ENCODE measurements around the gene DRC3.

The DRC3 gene

DNA sequence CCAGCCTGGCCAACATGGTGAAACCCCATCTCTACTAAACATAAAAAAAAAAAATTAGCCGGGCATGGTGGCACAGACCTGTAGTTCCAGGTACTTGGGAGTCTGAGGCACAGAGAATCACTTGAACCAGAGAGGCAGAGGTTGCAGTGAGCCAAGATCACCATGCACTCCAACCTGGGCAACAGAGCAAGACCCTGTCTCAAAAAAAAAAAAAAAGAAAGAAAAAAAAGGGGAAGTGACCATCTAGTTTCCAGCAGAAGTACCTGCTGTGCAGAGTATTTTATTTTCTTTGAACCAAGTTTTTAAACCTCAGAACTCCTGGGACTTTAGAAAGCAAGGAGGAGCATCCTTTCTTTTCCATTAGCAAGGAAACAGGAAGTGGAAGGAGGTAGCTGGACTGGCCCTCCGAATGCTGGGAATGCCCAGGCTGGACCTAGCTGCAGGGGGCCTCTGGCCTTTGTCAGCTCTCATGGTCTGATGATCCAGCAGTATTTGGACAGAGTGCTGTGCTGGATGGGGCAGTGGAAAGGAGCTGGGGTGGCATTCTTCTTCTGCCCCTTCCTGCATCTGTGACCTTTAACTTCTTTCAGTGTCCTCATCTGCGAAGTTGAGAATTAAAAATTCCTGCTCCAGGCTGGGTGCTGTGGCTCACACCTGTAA lies 73.2 kb downstream of the DRC3 start:
- DNase-seq (ENCODE audit: low read depth) = no peak

DNA sequence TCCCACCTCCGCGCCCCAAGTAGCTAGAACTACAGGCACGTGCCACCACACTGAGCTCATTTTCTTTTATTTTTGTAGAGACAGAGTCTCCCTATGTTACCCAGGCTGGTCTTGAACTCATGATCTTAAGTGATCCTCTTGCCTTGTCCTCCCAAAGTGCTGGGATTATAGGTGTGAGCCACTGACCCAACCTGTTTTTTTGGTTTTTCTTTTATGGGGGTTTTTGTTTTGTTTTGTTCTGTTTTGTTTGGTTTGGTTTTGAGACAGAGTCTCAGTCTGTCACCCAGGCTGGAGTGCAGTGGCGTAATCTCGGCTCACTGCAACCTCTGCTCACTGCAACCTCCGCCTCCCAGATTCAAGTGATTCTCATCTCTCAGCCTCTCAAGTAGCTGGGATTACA lies 82.9 kb downstream of the DRC3 start:
- no peak for DNase-seq (ENCODE audit: low read depth)

DNA sequence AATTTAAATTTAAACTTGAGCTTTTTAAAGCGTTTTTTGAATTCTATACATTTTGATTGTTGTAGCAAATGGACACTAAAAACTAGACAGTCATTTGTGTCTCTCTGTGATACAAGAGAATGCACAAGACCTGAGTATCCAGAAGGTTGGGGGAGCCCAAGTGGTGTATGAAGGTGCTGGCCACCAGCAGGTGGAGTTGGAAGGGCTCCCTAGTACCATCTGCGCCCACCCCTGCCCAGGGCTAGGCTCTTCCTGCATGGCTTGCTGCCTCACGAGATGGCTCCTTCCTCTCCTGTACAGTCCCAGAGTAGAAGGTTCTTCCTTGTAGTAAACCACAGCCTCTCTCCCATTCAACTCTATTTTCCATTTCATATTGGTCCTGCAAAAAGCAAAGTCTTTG lies 83.6 kb downstream of the DRC3 start:
- no peak for DNase-seq (ENCODE audit: low read depth)

DNA sequence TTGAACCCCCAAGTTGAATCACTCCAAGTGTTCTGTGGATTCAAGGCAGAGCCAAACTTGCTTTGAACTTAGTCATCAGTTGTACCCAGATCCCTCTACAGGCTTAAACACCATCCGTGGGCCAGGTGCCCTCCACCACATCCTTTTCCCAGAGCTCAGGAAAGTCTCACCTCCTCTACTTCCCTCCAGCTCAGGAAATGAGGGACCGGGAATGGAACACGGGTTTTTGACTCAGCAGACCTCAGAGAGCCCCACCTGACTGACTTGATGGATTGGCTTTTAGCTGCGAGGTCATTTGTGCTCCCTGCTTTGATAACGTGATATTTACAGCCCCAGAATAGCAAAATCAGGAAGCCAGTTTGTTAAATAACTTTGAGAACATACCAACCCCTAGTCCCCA lies 86.6 kb downstream of the DRC3 start:
- DNase-seq (ENCODE audit: low read depth) = no peak

DNA sequence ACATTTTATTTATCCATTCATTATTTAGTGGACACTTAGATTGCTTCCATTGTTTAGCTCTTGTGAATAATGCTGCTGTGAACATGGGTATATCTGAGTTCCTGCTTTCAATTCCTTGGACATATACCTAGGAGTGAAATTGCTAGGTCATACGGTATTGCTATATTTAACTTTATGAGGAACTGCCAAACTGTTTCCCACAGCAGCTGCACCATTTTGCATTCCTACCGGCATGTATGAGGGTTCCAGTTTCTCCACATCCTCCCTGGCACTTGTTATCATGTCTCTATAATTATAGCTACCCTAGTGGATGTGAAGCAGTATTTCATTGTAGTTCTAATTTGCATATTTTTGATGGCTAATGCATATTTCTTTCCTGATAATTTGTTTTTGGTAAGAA lies 91.4 kb downstream of the DRC3 start:
- DNase-seq (ENCODE audit: low read depth) = no peak

DNA sequence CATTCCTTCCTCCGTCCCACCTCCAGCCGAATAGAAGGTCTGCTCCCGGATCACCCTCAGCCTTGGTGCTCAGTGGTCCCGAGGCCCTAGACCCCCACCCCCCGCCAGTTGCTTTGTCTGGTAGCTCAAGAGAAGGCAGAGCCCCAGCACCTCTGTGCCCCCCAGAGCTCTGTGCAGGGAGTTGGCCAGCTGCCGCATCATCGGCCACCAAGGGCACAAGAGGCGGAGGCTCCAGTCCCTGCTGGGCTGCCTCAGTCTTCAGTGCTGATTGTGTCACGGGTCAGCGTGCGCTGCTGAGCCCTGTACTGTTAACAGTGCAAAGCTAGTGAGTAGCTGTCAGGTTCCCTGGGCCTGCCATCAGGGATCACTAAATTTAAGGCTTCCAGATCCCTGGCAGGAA lies 92.9 kb downstream of the DRC3 start:
- no peak for DNase-seq (ENCODE audit: low read depth)

Data from non-pigmented ciliary epithelial cell (primary cell).